GM12878 (cell line): Measurements from ENCODE around the gene NTRK3. TPM values are rescaled to one million over a fixed set of nuclear protein-coding genes. Genes with fewer than 3 reads are reported as not detected.

Source experiments
- ATAC-seq: fragments of 200-7000 bp; cut with Tn5 transposase; 3 replicates; pipeline ENCODE4 v1.9.1; 2020; ENCODE audit warnings: mild to moderate bottlenecking, moderate library complexity
- BruUV-seq: library from RNA; stranded (reverse); fragments of 400-500 nt; replicated peaks from 2 replicates; lab custom pipeline; 2021; lab: Mats Ljungman, UMichigan
- CTCF ChIA-PET: fragments of 300-600 bp; sonication (Branson Sonifier 250); formaldehyde crosslinking; extraction: SDS; loops from one replicate; lab custom pipeline; 2021; ENCODE audit warnings: inconsistent platforms; lab: Yijun Ruan, JAX
- POLR2A ChIA-PET: fragments of 350-600 bp; formaldehyde crosslinking; extraction: SDS; loops from one replicate; lab custom pipeline; 2021; ENCODE audit warnings: inconsistent platforms; lab: Charles Lee
- RAD21 ChIA-PET: fragments of 300-600 bp; sonication (Branson Sonifier 250); formaldehyde crosslinking; loops from one replicate; lab custom pipeline; 2023; ENCODE audit warnings: antibody characterized with exemption; ENCODE audit not compliant: unreplicated experiment; lab: Charles Lee
- SMC1A ChIA-PET: fragments of 300-600 bp; sonication (Branson Sonifier 250); formaldehyde crosslinking; loops from one replicate; lab custom pipeline; 2023; ENCODE audit not compliant: unreplicated experiment, uncharacterized antibody; lab: Charles Lee
- DNase-seq: peaks from one replicate; pipeline ENCODE4 v3.0.0-alpha.2; 2011; ENCODE audit warnings: low read depth, low spot score
- FAIRE-seq: peaks from 3 replicates; lab custom pipeline; 2011; peaks lifted over from hg19 to GRCh38; lab: Jason Lieb, UNC
- H2AFZ ChIP-seq: 2 replicates; pipeline ENCODE4 v1.6.0; 2011; ENCODE audit warnings: low read depth, low read length, control low read depth; ENCODE audit not compliant: control insufficient read depth
- H3K27ac ChIP-seq: 2 replicates; pipeline ENCODE4 v1.5.1; 2011; ENCODE audit warnings: control low read depth; ENCODE audit not compliant: control insufficient read depth, insufficient read depth
- H3K27me3 ChIP-seq, 2 experiments: replicated peaks in 1 of 2; 2 replicates each; pipeline versions ENCODE4 v1.6.0 to v1.6.1; 2011; ENCODE audit warnings: low read length in 1 of 2; ENCODE audit not compliant: control insufficient read depth in 2 of 2, insufficient read depth in 2 of 2
- H3K36me3 ChIP-seq, 2 experiments: 2 replicates each; pipeline ENCODE4 v1.5.1; 2011; ENCODE audit warnings: low read length in 1 of 2; ENCODE audit not compliant: control insufficient read depth in 2 of 2, insufficient read depth in 2 of 2
- H3K4me1 ChIP-seq: 2 replicates; pipeline ENCODE4 v1.6.1; 2011; ENCODE audit warnings: mild to moderate bottlenecking, low read length, moderate library complexity, mixed read lengths; ENCODE audit not compliant: control insufficient read depth, insufficient read depth
- H3K4me2 ChIP-seq: 2 replicates; pipeline ENCODE4 v1.6.0; 2011; ENCODE audit warnings: control low read depth; ENCODE audit not compliant: control insufficient read depth, insufficient read depth
- H3K4me3 ChIP-seq: fragments of 200-600 bp; sonication (generic); 2 replicates; pipeline ENCODE4 v1.5.1; 2016
- H3K79me2 ChIP-seq: 2 replicates; pipeline ENCODE4 v1.6.0; 2011; ENCODE audit warnings: low read length; ENCODE audit not compliant: control insufficient read depth, insufficient read depth
- H3K9ac ChIP-seq: 2 replicates; pipeline ENCODE4 v1.8.0; 2011; ENCODE audit warnings: low read length, control low read depth, mixed read lengths; ENCODE audit not compliant: control insufficient read depth, insufficient read depth
- H3K9me3 ChIP-seq: replicated peaks from 3 replicates; pipeline ENCODE4 v1.5.1; 2011; ENCODE audit warnings: mild to moderate bottlenecking, low read length; ENCODE audit not compliant: control insufficient read depth, insufficient read depth
- H4K20me1 ChIP-seq: 2 replicates; pipeline ENCODE4 v1.6.0; 2011; ENCODE audit not compliant: control insufficient read depth, insufficient read depth
- BACH1 ChIP-seq: fragments of 450-650 bp; IDR thresholded peaks from 2 replicates; pipeline ENCODE4 v1.6.1; 2017; ENCODE audit warnings: mild to moderate bottlenecking, borderline replicate concordance
- BMI1 ChIP-seq: fragments of 450-650 bp; IDR thresholded peaks from 2 replicates; pipeline ENCODE4 v1.6.1; 2016; ENCODE audit warnings: mild to moderate bottlenecking, moderate library complexity, borderline replicate concordance
- CBFB ChIP-seq: IDR thresholded peaks from 2 replicates; pipeline ENCODE4 v1.6.1; 2016; ENCODE audit warnings: antibody characterized with exemption, low read depth
- CEBPZ ChIP-seq: fragments of 150-350 bp; IDR thresholded peaks from 2 replicates; pipeline ENCODE4 v1.6.1; 2016; ENCODE audit warnings: low read depth, low read length
- MLLT1 ChIP-seq: fragments of 450-650 bp; IDR thresholded peaks from 2 replicates; pipeline ENCODE4 v1.6.1; 2016; ENCODE audit warnings: mild to moderate bottlenecking
- NR2C1 ChIP-seq: fragments of 450-650 bp; IDR thresholded peaks from 2 replicates; pipeline ENCODE4 v1.6.1; 2017; ENCODE audit warnings: antibody characterized with exemption, mild to moderate bottlenecking, moderate library complexity
- PBX3 ChIP-seq: IDR thresholded peaks from 2 replicates; pipeline ENCODE4 v1.6.1; 2011; ENCODE audit warnings: mild to moderate bottlenecking, low read depth, low read length, moderate library complexity; ENCODE audit not compliant: insufficient replicate concordance
- PRDM15 ChIP-seq: fragments of 450-650 bp; formaldehyde crosslinking; IDR thresholded peaks from 2 replicates; pipeline ENCODE4 v1.4.0; 2020; ENCODE audit warnings: mild to moderate bottlenecking, moderate library complexity
- TCF12 ChIP-seq: IDR thresholded peaks from 2 replicates; pipeline ENCODE4 v1.6.1; 2011; ENCODE audit warnings: low read depth, mild to moderate bottlenecking, low read length
- ZSCAN29 ChIP-seq: fragments of 450-650 bp; IDR thresholded peaks from 2 replicates; pipeline ENCODE4 v1.6.1; 2017; ENCODE audit warnings: mild to moderate bottlenecking, moderate library complexity
- WGBS: methylation state at CpG from one replicate; pipeline ENCODE4 v1.1.6; 2016; ENCODE audit warnings: low lambda C conversion rate; ENCODE audit not compliant: insufficient replicate concordance, insufficient coverage; ENCODE audit errors: missing lambda C conversion rate; 5-methylcytosine and 5-hydroxymethylcytosine counted together
- in situ Hi-C: fragments of 300-500 bp; cut with MboI; formaldehyde crosslinking; loops from 9 replicates; pipeline ENCODE4 v1.14.3; 2018; ENCODE audit warnings: mixed read lengths
- intact Hi-C: fragments of 100-400 bp; cut with micrococcal nuclease; formaldehyde crosslinking; loops from one replicate; pipeline ENCODE4 v1.14.2; 2022; ENCODE audit not compliant: unreplicated experiment
- polyA plus RNA-seq, 11 experiments: library from polyadenylated mRNA; depleted of rRNA in 4 of 11; unstranded in 6 of 11; stranded (reverse) in 5 of 11; fragments of >200 nt; fragmentation: Nextera tagmentation in 4 of 11; fragmentation: Illumina TruSeq in 1 of 11; extraction: Ambion mirVana in 4 of 11; extraction: Trizol in 1 of 11; gene quantifications; 1 replicate in 1 of 11; 2 replicates in 10 of 11; pipeline versions ENCODE4 v1.2.1 to v1.2.3, GENCODE V29; 2011 to 2016; ENCODE audit warnings: inconsistent platforms in 2 of 11, missing spikeins in 2 of 11, low read depth in 1 of 11
- total RNA-seq, 4 experiments: library from RNA; depleted of rRNA in 3 of 4; stranded (reverse); fragments of >200 nt in 3 of 4; fragmentation: Illumina TruSeq in 1 of 4; extraction: Trizol in 1 of 4; gene quantifications; 2 replicates each; pipeline versions ENCODE4 v1.2.1 to v1.2.3, GENCODE V29; 2013 to 2021

NTRK3 gene
- total and polyA plus RNA-seq, 10 of the 15 experiments (the other 5 are each of a cell fraction or from before 2014, with no cell fraction given), result not detected

- BruUV-seq, result no TSS peak
- RAD21 ChIA-PET, result no interaction called here
- ATAC-seq, result no peak
Measured at GRCh38 chr15:87944691-87945090, 311.8 kb downstream of the NTRK3 start.

More at GRCh38 chr15:87944691-87945090, 311.8 kb downstream of the NTRK3 start:
- Histone ChIP-seq H3K36me3 (no peaks in the 10 kb centered on the region), H3K4me2 (no peak overlapping the region), H3K9ac (no peak overlapping the region), H2AFZ (no peak overlapping the region), H3K27me3 (no peaks in the 10 kb centered on the region; a peak in 1 of 4 replicates), H3K4me1 (no peaks in the 10 kb centered on the region), H3K27ac (no peak overlapping the region), H3K79me2 (no peaks in the 10 kb centered on the region), H3K9me3 (no peaks in the 10 kb centered on the region), H4K20me1 (no peaks in the 10 kb centered on the region)
- DNase-seq (no peak), FAIRE-seq (no peak)
- POLR2A ChIA-PET, result no interaction called here
- 42% methylated on average over 7 of the region's 7 CpGs for WGBS
- CTCF ChIA-PET, result no interaction called here
- intact Hi-C loops, result no loop called here
- SMC1A ChIA-PET, result no interaction called here
- TF ChIP-seq CEBPZ (no peak), PBX3 (no peak), CBFB (no peak), NR2C1 (no peak), PRDM15 (CRISPR knock-in tag) (no peak), ZSCAN29 (no peak), MLLT1 (no peak), BACH1 (no peak), BMI1 (no peak), TCF12 (no peak)
- TF ChIP-seq, all 136 proteins: peak for 0
- in situ Hi-C loops, result no loop called here
- H3K4me3 ChIP-seq, result no peak overlapping the region
